Heart left ventricle (tissue), 13 donors: ENCODE results near the gene USP32.

ENCODE experiments used
- CTCF ChIP-seq, 12 donors: fragments of 200-600 bp; sonication (generic) in 4 of 12; IDR thresholded peaks; one replicate each; pipeline versions ENCODE4 v1.5.0 to v1.8.0; 2018 to 2022; ENCODE audit warnings: antibody characterized with exemption in 12 of 12, mild to moderate bottlenecking in 5 of 12
- POLR2A ChIP-seq, 2 donors: fragments of 450-650 bp; IDR thresholded peaks; one replicate each; pipeline ENCODE4 v1.6.1; 2017; ENCODE audit warnings: antibody characterized with exemption in 2 of 2, mild to moderate bottlenecking in 2 of 2, moderate library complexity in 2 of 2
- donor health status: ischemic (EF 13 %, LVEDD 7.1; RV severe dilation, severe dysfunction).
- donor health status: DM: no; HTN: yes; CAD: no.
- donor health status: DM: no; HTN: no; CAD: no.
- donor health status: ischemic (EF 25% LVEDD 6.9; RV normal size, moderate dysfunction).
- donor health status: ischemic (EF 25% LVEDD 5.7; RV mildly dilated, moderate dysfunction).
- donor health status: ischemic (EF 35%, LVEDD 5.7; RV mildly dilated, moderate dysfunction).
- donor health status: nonischemic (EF 11% LVEDD 7.7; RV severe dilation, severe dysfunction).
- donor health status: DM: yes; HTN: yes; CAD: no.
- donor health status: PGD.
- donor health status: ischemic (EF 29% LVEDD 5.4; RV normal size, mild dysfunction).
- donor health status: nonischemic (EF 23%, LVEDD 6.1; RV moderate dilation, normal function).

DNA sequence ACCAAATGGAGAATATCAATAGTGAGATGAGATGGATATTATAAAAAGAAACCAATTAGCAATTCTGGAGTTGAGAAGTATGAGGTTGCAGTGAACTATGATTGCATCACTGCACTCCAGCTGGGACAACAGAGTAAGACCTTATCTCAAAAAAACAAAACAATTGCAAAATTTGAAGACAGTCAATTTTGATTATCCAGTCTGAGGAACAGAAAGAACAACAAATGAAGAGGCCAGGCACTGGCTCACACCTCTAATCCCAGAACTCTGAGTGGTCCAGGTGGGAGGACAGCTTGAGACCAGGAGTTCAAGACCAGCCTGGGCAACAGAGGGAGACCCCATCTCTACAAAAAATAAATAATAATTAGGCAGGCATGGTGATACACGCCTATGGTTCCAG lies 35.0 kb downstream of the USP32 start:
- no peak for TF ChIP-seq POLR2A (IDR thresholded peaks at IDR 0.05)
- TF ChIP-seq CTCF (IDR thresholded peaks at IDR 0.05): no peak
